Cortex of kidney (tissue), 1 donor: ENCODE results near the gene NOSIP.
"Not testable (repeated sequence)": the region's sequence is repeated elsewhere in the genome, so short reads cannot be mapped to it uniquely, and the experiment has no call there.

Experiments used
- DNase-seq: peaks from one replicate; lab custom pipeline; 2025; lab: John Stamatoyannopoulos, UW

The NOSIP gene, protein sequence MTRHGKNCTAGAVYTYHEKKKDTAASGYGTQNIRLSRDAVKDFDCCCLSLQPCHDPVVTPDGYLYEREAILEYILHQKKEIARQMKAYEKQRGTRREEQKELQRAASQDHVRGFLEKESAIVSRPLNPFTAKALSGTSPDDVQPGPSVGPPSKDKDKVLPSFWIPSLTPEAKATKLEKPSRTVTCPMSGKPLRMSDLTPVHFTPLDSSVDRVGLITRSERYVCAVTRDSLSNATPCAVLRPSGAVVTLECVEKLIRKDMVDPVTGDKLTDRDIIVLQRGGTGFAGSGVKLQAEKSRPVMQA

DNA sequence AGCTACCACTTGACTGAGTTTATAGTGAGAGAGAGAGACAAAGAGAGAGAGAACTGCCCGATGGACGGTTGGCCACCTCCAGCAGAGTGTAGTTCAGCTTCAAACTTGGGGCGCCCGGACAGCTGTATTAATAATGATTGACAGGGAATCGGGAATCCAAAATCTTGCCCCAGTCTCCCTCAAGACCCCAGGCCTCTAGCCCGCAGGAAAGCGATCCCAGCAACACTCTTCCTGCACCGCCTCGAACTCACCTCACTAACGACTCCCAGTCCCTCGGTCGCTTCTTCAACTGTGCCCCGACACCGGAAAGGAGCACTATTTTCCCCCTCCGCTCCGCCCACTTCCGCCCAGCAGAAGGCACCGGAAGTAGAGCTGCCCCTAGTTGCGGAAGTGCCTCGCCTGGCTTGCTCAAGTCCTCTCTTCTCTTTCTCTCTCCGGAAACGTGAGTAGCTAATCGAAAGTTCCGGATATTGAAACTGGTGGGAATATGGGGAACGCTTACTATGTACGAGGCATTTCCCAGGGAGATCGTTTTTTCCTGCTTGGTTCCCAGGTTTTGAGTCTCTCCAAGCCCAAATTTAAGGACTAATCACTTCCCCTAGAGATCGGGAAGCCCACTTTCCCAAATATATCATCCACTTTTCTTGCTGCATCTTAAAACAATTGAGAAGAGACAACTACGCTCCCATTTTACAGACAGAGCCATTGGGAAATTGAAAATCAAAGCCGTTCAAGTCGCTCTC, at the start of gene NOSIP:
Gene NOSIP, minus strand, starts transcription at position 293 of the 743 bp plus-strand sequence. CDS start 19,865 bp downstream, outside the sequence.
- no peak for DNase-seq

DNA sequence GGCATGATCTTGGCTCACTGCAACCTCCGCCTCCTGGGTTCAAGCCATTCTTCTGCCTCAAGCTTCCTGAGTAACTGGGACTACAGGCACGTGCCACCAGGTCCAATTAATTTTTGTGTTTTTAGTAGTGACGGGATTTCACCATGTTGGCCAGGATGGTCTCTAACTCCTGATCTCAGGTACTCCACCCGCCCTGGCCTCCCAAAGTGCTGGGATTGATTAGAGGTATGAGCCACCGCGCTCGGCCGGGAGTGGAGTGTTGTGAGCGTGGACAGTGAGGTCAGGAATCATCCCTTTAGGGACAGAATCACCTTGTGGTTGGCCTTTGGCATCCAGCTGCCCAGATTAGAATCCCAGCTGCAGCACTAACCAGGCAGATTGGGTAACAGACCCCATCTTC, 49.3 kb upstream of the NOSIP start:
- no peak for DNase-seq

GRCh38 chr19:49626226-49626625, 45.9 kb upstream of the NOSIP start:
- DNase-seq, result no peak

GRCh38 chr19:49624967-49625910, 44.9 kb upstream of the NOSIP start:
- DNase-seq, result no peak

DNA sequence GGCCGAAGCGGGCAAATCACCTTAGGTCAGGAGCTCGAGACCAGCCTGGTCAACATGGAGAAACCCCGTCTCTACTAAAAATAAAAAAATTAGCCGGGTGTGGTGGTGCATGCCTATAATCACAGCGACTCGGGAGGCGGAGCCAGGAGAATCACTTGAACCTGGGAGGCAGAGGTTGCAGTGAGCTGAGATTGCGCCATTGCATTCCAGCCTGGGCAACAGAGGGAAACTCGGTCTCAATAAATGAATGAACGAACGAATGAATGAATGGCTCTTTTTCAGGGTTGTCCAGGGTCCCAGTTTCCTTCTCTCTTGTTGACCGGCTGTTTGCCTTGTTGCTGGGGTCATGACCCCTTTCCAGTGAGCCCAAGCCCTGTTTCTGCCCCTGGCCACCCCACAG, 37.5 kb upstream of the NOSIP start:
- not testable (repeated sequence) for DNase-seq

- no peak for DNase-seq
These were observed 36.6 kb upstream of the NOSIP start for GRCh38 chr19:49616945-49617344.

DNA sequence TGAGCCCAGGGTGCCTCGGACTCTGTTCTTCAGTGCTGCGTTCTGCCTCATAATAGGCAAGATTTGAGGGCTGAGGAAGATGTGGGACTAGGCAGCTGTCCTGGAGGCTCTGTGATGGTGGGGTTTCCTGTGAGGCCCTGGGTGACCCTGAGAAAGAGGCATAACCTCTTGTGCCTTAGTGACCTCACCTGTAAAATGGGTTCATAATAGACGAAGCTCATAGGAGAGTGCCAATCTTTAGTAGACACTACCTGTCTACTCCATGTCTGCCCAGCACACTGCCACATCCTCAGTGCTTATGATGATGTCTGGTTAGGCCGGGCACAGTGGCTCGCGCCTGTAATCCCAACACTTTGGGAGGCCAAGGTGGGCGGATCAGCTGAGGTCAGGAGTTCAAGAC, 36.2 kb upstream of the NOSIP start:
- DNase-seq, result no peak

DNA sequence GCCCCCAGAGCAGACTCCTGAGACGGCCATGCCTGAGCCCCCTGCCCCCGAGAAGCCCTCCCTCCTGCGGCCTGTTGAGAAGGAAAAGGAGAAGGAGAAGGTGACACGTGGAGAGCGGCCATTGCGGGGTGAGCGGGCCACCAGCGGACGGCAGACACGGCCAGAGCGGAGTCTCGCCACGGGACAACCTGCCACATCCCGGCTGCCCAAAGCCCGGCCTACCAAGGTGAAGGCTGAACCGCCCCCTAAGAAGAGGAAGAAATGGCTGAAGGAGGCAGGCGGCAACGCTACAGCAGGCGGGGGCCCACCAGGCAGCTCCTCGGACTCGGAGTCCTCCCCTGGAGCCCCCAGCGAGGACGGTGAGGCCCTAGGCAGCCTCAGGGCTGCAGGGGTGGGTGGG, 35.5 kb upstream of the NOSIP start:
- no peak for DNase-seq

- no peak for DNase-seq
These were observed 33.9 kb upstream of the NOSIP start for GRCh38 chr19:49614096-49614833.

GRCh38 chr19:49613374-49613773, 33.0 kb upstream of the NOSIP start:
- DNase-seq, result no peak

GRCh38 chr19:49609499-49610092, 29.2 kb upstream of the NOSIP start:
- no peak for DNase-seq

GRCh38 chr19:49605605-49606004, 25.2 kb upstream of the NOSIP start:
- DNase-seq, result no peak

DNA sequence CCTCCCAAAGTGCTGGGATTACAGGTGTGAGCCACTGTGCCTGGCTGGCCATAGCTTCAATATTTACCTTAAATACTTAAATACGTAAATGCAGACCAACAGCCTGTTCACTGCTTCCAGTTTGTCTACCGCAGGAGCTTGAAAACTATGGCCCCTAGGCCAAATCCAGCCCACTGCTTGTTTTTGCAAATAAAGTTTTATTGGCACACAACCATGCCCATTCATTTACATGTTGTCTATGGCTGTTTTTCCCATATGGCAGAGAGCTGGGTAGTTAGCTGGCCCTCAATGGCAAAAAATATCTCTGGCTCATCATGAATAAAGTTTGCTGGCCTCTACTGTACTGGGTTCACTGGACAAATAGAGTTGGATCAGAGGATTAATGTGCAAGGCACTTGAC, 22.4 kb upstream of the NOSIP start:
- no peak for DNase-seq

- DNase-seq, result no peak
These were observed 21.2 kb upstream of the NOSIP start for GRCh38 chr19:49601482-49602038.

GRCh38 chr19:49599378-49600295, 19.3 kb upstream of the NOSIP start:
- DNase-seq, result no peak

DNA sequence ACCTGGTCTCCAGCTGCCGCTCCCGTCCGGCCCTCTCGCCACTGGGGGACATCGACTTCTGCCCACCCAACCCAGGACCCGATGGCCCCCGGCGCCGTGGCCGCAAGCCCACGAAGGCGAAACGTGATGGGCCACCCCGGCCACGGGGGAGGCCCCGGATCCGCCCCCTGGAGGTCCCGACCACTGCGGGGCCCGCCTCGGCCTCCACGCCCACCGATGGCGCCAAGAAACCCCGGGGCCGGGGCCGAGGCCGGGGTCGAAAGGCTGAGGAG, 17.3 kb upstream of the NOSIP start:
- DNase-seq, result no peak

- DNase-seq, result no peak
These were observed 16.8 kb upstream of the NOSIP start for GRCh38 chr19:49596954-49597702.

DNA sequence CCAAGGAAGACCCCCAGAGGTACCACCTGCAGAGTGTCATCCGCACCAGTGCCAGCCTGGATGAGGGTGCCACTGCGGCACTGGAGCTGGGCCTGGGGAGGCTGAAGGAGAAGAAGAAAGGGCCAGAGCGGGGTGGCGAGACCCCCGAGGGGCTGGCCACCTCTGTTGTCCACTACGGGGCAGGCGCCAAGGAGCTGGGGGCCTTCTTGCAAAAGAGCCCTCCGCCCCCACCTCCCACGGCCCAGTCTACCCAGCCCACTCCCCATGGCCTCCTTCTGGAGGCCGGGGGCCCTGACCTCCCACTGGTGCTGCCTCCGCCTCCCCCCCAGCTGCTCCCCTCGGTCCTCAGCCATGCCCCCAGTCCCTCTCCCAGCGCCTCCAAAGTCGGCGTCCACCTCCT, 16.1 kb upstream of the NOSIP start:
- no peak for DNase-seq

DNA sequence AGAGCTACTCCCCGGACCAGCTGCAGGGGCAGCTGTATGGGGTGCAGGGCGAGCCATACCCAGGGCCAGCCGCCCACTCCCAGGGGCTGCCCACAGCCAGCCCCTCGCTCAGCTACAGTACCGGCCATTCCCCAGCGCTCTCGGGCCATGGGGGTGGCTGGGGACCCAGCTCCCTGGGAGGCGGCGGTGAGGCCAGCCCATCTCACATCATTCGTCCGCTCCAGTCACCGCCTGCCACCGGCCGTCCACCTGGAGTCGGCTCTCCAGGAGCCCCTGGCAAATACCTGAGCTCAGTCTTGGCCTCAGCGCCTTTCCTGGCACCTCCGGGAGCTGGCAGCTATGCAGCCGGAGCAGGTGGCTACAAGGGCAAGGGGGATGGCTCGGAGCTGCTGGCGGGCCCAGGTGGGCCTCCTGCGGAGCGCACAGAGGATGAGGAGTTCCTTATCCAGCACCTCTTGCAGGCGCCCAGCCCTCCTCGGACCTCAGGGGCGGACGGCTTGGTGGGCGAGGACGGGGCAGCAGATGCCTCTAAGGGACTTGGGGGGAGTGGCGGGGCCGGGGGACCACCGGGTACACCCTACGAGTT, 15.6 kb upstream of the NOSIP start:
- DNase-seq, result no peak
